GM12878 (cell line): Measurements from ENCODE around the gene ARSD. TPM values are rescaled to one million over a fixed set of nuclear protein-coding genes. Genes with fewer than 3 reads are reported as not detected.

Experiments used
- ATAC-seq: fragments of 200-7000 bp; cut with Tn5 transposase; 3 replicates; pipeline ENCODE4 v1.9.1; 2020; ENCODE audit warnings: mild to moderate bottlenecking, moderate library complexity
- BruUV-seq: library from RNA; stranded (reverse); fragments of 400-500 nt; replicated peaks from 2 replicates; lab custom pipeline; 2021; lab: Mats Ljungman, UMichigan
- CTCF ChIA-PET: fragments of 300-600 bp; sonication (Branson Sonifier 250); formaldehyde crosslinking; extraction: SDS; loops from one replicate; lab custom pipeline; 2021; ENCODE audit warnings: inconsistent platforms; lab: Yijun Ruan, JAX
- POLR2A ChIA-PET: fragments of 350-600 bp; formaldehyde crosslinking; extraction: SDS; loops from one replicate; lab custom pipeline; 2021; ENCODE audit warnings: inconsistent platforms; lab: Charles Lee
- RAD21 ChIA-PET: fragments of 300-600 bp; sonication (Branson Sonifier 250); formaldehyde crosslinking; loops from one replicate; lab custom pipeline; 2023; ENCODE audit warnings: antibody characterized with exemption; ENCODE audit not compliant: unreplicated experiment; lab: Charles Lee
- SMC1A ChIA-PET: fragments of 300-600 bp; sonication (Branson Sonifier 250); formaldehyde crosslinking; loops from one replicate; lab custom pipeline; 2023; ENCODE audit not compliant: unreplicated experiment, uncharacterized antibody; lab: Charles Lee
- DNase-seq: peaks from one replicate; pipeline ENCODE4 v3.0.0-alpha.2; 2011; ENCODE audit warnings: low read depth, low spot score
- FAIRE-seq: peaks from 3 replicates; lab custom pipeline; 2011; peaks lifted over from hg19 to GRCh38; lab: Jason Lieb, UNC
- H2AFZ ChIP-seq: 2 replicates; pipeline ENCODE4 v1.6.0; 2011; ENCODE audit warnings: low read depth, low read length, control low read depth; ENCODE audit not compliant: control insufficient read depth
- H3K27ac ChIP-seq: 2 replicates; pipeline ENCODE4 v1.5.1; 2011; ENCODE audit warnings: control low read depth; ENCODE audit not compliant: control insufficient read depth, insufficient read depth
- H3K27me3 ChIP-seq, 2 experiments: replicated peaks in 1 of 2; 2 replicates each; pipeline versions ENCODE4 v1.6.0 to v1.6.1; 2011; ENCODE audit warnings: low read length in 1 of 2; ENCODE audit not compliant: control insufficient read depth in 2 of 2, insufficient read depth in 2 of 2
- H3K36me3 ChIP-seq, 2 experiments: 2 replicates each; pipeline ENCODE4 v1.5.1; 2011; ENCODE audit warnings: low read length in 1 of 2; ENCODE audit not compliant: control insufficient read depth in 2 of 2, insufficient read depth in 2 of 2
- H3K4me1 ChIP-seq: 2 replicates; pipeline ENCODE4 v1.6.1; 2011; ENCODE audit warnings: mild to moderate bottlenecking, low read length, moderate library complexity, mixed read lengths; ENCODE audit not compliant: control insufficient read depth, insufficient read depth
- H3K4me2 ChIP-seq: 2 replicates; pipeline ENCODE4 v1.6.0; 2011; ENCODE audit warnings: control low read depth; ENCODE audit not compliant: control insufficient read depth, insufficient read depth
- H3K4me3 ChIP-seq: fragments of 200-600 bp; sonication (generic); 2 replicates; pipeline ENCODE4 v1.5.1; 2016
- H3K79me2 ChIP-seq: 2 replicates; pipeline ENCODE4 v1.6.0; 2011; ENCODE audit warnings: low read length; ENCODE audit not compliant: control insufficient read depth, insufficient read depth
- H3K9ac ChIP-seq: 2 replicates; pipeline ENCODE4 v1.8.0; 2011; ENCODE audit warnings: low read length, control low read depth, mixed read lengths; ENCODE audit not compliant: control insufficient read depth, insufficient read depth
- H3K9me3 ChIP-seq: replicated peaks from 3 replicates; pipeline ENCODE4 v1.5.1; 2011; ENCODE audit warnings: mild to moderate bottlenecking, low read length; ENCODE audit not compliant: control insufficient read depth, insufficient read depth
- H4K20me1 ChIP-seq: 2 replicates; pipeline ENCODE4 v1.6.0; 2011; ENCODE audit not compliant: control insufficient read depth, insufficient read depth
- BHLHE40 ChIP-seq, 2 experiments: fragments of 450-650 bp in 1 of 2; IDR thresholded peaks; 2 replicates each; pipeline ENCODE4 v1.6.1; 2011 to 2017; ENCODE audit warnings: low read depth in 2 of 2, borderline replicate concordance in 1 of 2, improper control_type of control experiment in 1 of 2, low read length in 1 of 2, mild to moderate bottlenecking in 1 of 2
- ESRRA ChIP-seq: IDR thresholded peaks from 2 replicates; pipeline ENCODE4 v1.6.1; 2012; ENCODE audit warnings: mild to moderate bottlenecking, low read length, improper control_type of control experiment
- ETV6 ChIP-seq, 2 experiments: fragments of 450-650 bp in 1 of 2; IDR thresholded peaks in 1 of 2; conservative IDR thresholded peaks in 1 of 2; 2 replicates each; pipeline ENCODE4 v1.6.1; 2014; ENCODE audit warnings: antibody characterized with exemption in 1 of 2, borderline replicate concordance in 1 of 2, low read depth in 1 of 2, mild to moderate bottlenecking in 1 of 2, moderate library complexity in 1 of 2
- HDAC2 ChIP-seq: fragments of 200-600 bp; sonication (generic); IDR thresholded peaks from 2 replicates; pipeline ENCODE4 v1.6.1; 2017
- IKZF2 ChIP-seq, 2 experiments: fragments of 450-650 bp; IDR thresholded peaks; 2 replicates each; pipeline ENCODE4 v1.6.1; 2017; ENCODE audit warnings: mild to moderate bottlenecking in 2 of 2, moderate library complexity in 2 of 2
- JUNB ChIP-seq: IDR thresholded peaks from 2 replicates; pipeline ENCODE4 v1.6.1; 2016; ENCODE audit warnings: antibody characterized with exemption, mild to moderate bottlenecking
- LARP7 ChIP-seq: fragments of 450-650 bp; IDR thresholded peaks from 2 replicates; pipeline ENCODE4 v1.6.1; 2017; ENCODE audit warnings: mild to moderate bottlenecking
- RUNX3 ChIP-seq: IDR thresholded peaks from 2 replicates; pipeline ENCODE4 v1.6.1; 2012; ENCODE audit warnings: low read length, inconsistent platforms
- TAF1 ChIP-seq: IDR thresholded peaks from 2 replicates; pipeline ENCODE4 v1.6.1; 2011; ENCODE audit warnings: mild to moderate bottlenecking, low read depth, low read length, borderline replicate concordance
- YY1 ChIP-seq: IDR thresholded peaks from 2 replicates; pipeline ENCODE4 v1.6.1; 2011; ENCODE audit warnings: low read depth, mild to moderate bottlenecking, low read length
- WGBS: methylation state at CpG from one replicate; pipeline ENCODE4 v1.1.6; 2016; ENCODE audit warnings: low lambda C conversion rate; ENCODE audit not compliant: insufficient replicate concordance, insufficient coverage; ENCODE audit errors: missing lambda C conversion rate; 5-methylcytosine and 5-hydroxymethylcytosine counted together
- in situ Hi-C: fragments of 300-500 bp; cut with MboI; formaldehyde crosslinking; loops from 9 replicates; pipeline ENCODE4 v1.14.3; 2018; ENCODE audit warnings: mixed read lengths
- intact Hi-C: fragments of 100-400 bp; cut with micrococcal nuclease; formaldehyde crosslinking; loops from one replicate; pipeline ENCODE4 v1.14.2; 2022; ENCODE audit not compliant: unreplicated experiment
- polyA plus RNA-seq, 11 experiments: library from polyadenylated mRNA; depleted of rRNA in 4 of 11; unstranded in 6 of 11; stranded (reverse) in 5 of 11; fragments of >200 nt; fragmentation: Nextera tagmentation in 4 of 11; fragmentation: Illumina TruSeq in 1 of 11; extraction: Ambion mirVana in 4 of 11; extraction: Trizol in 1 of 11; gene quantifications; 1 replicate in 1 of 11; 2 replicates in 10 of 11; pipeline versions ENCODE4 v1.2.1 to v1.2.3, GENCODE V29; 2011 to 2016; ENCODE audit warnings: inconsistent platforms in 2 of 11, missing spikeins in 2 of 11, low read depth in 1 of 11
- total RNA-seq, 4 experiments: library from RNA; depleted of rRNA in 3 of 4; stranded (reverse); fragments of >200 nt in 3 of 4; fragmentation: Illumina TruSeq in 1 of 4; extraction: Trizol in 1 of 4; gene quantifications; 2 replicates each; pipeline versions ENCODE4 v1.2.1 to v1.2.3, GENCODE V29; 2013 to 2021
- TF ChIP-seq, protein P1 (sequence below): IDR thresholded peaks from 2 replicates; pipeline ENCODE4 v1.6.1; 2012; ENCODE audit warnings: improper control_type of control experiment, low read depth, low read length; ENCODE audit not compliant: insufficient replicate concordance
- TF ChIP-seq, protein P2 (sequence below): IDR thresholded peaks from 2 replicates; pipeline ENCODE4 v1.6.1; 2011; ENCODE audit warnings: mild to moderate bottlenecking, low read depth, low read length, moderate library complexity; ENCODE audit not compliant: insufficient replicate concordance
- TF ChIP-seq, protein P3 (sequence below): fragments of 150-350 bp; IDR thresholded peaks from 2 replicates; pipeline ENCODE4 v1.6.1; 2016; ENCODE audit warnings: low read depth, low read length

The ARSD gene
- total and polyA plus RNA-seq, 10 of the 15 experiments (the other 5 are each of a cell fraction or from before 2014, with no cell fraction given), result 0.05 to 1.5 (median 0.43) TPM

DNA sequence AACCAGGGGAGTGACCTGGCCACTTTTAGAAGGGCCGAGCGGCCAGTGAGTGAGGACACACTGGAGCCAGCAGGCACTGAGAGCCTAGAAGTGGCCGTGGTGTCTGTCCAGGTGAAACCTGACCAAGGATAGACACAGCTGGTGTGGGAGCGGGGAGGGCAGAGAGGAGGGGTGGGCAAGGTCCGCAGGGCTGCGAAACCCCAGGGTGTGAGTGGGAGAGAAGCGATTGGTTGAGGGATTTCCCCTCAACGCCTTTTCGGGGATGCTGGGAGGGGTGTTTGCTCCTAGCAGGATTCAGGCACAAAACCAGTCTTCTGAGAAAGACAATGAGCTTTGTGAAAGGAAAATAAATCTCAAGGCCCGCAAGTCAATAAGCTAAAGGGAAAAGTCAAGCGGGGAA, 33.2 kb upstream of the ARSD start (continued):
- TF ChIP-seq, protein P1, sequence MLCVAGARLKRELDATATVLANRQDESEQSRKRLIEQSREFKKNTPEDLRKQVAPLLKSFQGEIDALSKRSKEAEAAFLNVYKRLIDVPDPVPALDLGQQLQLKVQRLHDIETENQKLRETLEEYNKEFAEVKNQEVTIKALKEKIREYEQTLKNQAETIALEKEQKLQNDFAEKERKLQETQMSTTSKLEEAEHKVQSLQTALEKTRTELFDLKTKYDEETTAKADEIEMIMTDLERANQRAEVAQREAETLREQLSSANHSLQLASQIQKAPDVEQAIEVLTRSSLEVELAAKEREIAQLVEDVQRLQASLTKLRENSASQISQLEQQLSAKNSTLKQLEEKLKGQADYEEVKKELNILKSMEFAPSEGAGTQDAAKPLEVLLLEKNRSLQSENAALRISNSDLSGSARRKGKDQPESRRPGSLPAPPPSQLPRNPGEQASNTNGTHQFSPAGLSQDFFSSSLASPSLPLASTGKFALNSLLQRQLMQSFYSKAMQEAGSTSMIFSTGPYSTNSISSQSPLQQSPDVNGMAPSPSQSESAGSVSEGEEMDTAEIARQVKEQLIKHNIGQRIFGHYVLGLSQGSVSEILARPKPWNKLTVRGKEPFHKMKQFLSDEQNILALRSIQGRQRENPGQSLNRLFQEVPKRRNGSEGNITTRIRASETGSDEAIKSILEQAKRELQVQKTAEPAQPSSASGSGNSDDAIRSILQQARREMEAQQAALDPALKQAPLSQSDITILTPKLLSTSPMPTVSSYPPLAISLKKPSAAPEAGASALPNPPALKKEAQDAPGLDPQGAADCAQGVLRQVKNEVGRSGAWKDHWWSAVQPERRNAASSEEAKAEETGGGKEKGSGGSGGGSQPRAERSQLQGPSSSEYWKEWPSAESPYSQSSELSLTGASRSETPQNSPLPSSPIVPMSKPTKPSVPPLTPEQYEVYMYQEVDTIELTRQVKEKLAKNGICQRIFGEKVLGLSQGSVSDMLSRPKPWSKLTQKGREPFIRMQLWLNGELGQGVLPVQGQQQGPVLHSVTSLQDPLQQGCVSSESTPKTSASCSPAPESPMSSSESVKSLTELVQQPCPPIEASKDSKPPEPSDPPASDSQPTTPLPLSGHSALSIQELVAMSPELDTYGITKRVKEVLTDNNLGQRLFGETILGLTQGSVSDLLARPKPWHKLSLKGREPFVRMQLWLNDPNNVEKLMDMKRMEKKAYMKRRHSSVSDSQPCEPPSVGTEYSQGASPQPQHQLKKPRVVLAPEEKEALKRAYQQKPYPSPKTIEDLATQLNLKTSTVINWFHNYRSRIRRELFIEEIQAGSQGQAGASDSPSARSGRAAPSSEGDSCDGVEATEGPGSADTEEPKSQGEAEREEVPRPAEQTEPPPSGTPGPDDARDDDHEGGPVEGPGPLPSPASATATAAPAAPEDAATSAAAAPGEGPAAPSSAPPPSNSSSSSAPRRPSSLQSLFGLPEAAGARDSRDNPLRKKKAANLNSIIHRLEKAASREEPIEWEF, result no peak
- no peak for TF ChIP-seq HDAC2
- TF ChIP-seq IKZF2 (IDR thresholded peaks at IDR 0.05), result no peak

DNA sequence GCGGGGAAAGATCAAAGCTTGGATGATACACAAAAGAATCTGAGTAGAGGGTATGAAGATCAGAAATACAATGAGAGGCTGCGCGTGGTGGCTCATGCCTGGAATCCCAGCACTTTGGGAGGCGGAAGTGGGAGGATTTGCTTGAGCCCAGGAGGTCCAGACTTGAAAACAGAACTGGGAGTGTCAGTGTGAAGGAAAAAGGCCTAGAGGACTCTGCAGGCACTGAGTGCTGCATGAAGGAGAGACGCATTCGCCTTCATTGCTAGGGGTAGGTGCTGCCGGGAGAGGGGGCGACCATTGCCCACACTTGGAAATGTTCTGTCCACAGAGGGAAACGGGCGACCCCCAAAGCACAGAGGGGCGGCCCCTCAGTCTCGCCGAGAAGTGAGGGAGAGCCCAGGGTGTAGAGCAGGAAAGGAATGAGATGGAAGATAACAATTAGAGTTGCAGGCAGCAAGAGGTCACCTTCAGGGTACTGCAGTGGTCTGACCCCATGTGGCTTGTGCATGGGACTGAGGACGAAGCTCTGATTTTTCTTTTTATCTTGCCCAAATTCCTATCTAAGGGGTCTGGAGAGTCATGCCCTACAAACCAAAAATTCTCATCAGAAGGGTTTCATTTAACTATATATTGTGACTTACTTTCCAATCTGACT, 31.8 kb upstream of the ARSD start:
- no TSS peak for BruUV-seq
- H2AFZ ChIP-seq, result no peak overlapping the region
- intact Hi-C loops (no loop called here), in situ Hi-C loops (no loop called here)
- SMC1A ChIA-PET, result no interaction called here
- H4K20me1 ChIP-seq, result no peaks in the 10 kb centered on the region
- no peaks in the 10 kb centered on the region for H3K79me2 ChIP-seq
- ATAC-seq, result no peak
- H3K9me3 ChIP-seq, result no peaks in the 10 kb centered on the region; the same call in 2 of the 3 replicates
- CTCF ChIA-PET, result no interaction called here
- no peak overlapping the region for H3K9ac ChIP-seq
- no peak overlapping the region for H3K4me3 ChIP-seq
- DNase-seq, result no peak
- H3K27me3 ChIP-seq, result no peaks in the 10 kb centered on the region
- H3K4me1 ChIP-seq, result no peaks in the 10 kb centered on the region
- no peak overlapping the region for H3K4me2 ChIP-seq
- no peak overlapping the region for H3K27ac ChIP-seq
- no peaks in the 10 kb centered on the region for H3K36me3 ChIP-seq
- RAD21 ChIA-PET, result no interaction called here
- POLR2A ChIA-PET, result no interaction called here
- 34% methylated on average over 14 of the region's 14 CpGs for WGBS
- no peak for FAIRE-seq
- TF ChIP-seq JUNB (no peak), ESRRA (no peak), YY1 (no peak), RUNX3 (no peak), LARP7 (no peak), ETV6 (conservative IDR thresholded peaks at IDR 0.05 in 1 of 2, IDR thresholded peaks at IDR 0.05 in 1 of 2; ENCODE audit: borderline replicate concordance in 1 of 2, low read depth in 1 of 2) (no peak), BHLHE40 (IDR thresholded peaks at IDR 0.05; ENCODE audit: borderline replicate concordance in 1 of 2, low read depth in 2 of 2, low read length in 1 of 2) (no peak), TAF1 (no peak)
- TF ChIP-seq, protein P2, sequence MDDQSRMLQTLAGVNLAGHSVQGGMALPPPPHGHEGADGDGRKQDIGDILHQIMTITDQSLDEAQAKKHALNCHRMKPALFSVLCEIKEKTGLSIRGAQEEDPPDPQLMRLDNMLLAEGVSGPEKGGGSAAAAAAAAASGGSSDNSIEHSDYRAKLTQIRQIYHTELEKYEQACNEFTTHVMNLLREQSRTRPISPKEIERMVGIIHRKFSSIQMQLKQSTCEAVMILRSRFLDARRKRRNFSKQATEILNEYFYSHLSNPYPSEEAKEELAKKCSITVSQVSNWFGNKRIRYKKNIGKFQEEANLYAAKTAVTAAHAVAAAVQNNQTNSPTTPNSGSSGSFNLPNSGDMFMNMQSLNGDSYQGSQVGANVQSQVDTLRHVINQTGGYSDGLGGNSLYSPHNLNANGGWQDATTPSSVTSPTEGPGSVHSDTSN, result no peak
- TF ChIP-seq, protein P3, sequence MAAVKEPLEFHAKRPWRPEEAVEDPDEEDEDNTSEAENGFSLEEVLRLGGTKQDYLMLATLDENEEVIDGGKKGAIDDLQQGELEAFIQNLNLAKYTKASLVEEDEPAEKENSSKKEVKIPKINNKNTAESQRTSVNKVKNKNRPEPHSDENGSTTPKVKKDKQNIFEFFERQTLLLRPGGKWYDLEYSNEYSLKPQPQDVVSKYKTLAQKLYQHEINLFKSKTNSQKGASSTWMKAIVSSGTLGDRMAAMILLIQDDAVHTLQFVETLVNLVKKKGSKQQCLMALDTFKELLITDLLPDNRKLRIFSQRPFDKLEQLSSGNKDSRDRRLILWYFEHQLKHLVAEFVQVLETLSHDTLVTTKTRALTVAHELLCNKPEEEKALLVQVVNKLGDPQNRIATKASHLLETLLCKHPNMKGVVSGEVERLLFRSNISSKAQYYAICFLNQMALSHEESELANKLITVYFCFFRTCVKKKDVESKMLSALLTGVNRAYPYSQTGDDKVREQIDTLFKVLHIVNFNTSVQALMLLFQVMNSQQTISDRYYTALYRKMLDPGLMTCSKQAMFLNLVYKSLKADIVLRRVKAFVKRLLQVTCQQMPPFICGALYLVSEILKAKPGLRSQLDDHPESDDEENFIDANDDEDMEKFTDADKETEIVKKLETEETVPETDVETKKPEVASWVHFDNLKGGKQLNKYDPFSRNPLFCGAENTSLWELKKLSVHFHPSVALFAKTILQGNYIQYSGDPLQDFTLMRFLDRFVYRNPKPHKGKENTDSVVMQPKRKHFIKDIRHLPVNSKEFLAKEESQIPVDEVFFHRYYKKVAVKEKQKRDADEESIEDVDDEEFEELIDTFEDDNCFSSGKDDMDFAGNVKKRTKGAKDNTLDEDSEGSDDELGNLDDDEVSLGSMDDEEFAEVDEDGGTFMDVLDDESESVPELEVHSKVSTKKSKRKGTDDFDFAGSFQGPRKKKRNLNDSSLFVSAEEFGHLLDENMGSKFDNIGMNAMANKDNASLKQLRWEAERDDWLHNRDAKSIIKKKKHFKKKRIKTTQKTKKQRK, result no peak
